ENCODE results near the gene ZBTB21.
"Not testable (repeated sequence)": the region's sequence is repeated elsewhere in the genome, so short reads cannot be mapped to it uniquely, and the experiment has no call there.

The ZBTB21 gene

GRCh38 chr21:41951876-41952567 is 58.1 kb downstream of the ZBTB21 start:
- no peak for DNase-seq (ENCODE audit: low read depth)

DNA sequence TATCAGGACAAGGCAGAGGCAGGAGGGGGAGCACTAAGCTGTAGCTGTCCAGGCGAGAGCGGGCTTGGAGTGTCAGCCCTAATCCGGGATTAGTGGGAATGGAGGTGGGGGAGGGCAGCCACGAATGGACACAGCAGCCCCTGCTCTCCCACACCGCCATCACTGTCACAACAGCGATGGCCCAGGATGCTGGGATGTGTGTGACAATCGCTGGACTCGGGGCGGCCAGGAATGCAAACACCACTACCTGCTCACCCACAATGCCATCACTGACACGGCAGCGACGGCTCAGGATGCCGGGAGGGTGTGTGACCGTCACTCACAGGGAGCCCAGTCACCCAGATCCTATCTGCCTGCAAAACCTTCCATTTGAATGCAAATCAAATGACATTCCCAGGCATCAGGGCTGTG is 59.2 kb downstream of the ZBTB21 start:
- DNase-seq (ENCODE audit: low read depth) = no peak

GRCh38 chr21:41949631-41950030 is 60.5 kb downstream of the ZBTB21 start:
- not testable (repeated sequence) for DNase-seq (ENCODE audit: low read depth)

GRCh38 chr21:41948901-41949300 is 61.3 kb downstream of the ZBTB21 start:
- no peak for DNase-seq (ENCODE audit: low read depth)

DNA sequence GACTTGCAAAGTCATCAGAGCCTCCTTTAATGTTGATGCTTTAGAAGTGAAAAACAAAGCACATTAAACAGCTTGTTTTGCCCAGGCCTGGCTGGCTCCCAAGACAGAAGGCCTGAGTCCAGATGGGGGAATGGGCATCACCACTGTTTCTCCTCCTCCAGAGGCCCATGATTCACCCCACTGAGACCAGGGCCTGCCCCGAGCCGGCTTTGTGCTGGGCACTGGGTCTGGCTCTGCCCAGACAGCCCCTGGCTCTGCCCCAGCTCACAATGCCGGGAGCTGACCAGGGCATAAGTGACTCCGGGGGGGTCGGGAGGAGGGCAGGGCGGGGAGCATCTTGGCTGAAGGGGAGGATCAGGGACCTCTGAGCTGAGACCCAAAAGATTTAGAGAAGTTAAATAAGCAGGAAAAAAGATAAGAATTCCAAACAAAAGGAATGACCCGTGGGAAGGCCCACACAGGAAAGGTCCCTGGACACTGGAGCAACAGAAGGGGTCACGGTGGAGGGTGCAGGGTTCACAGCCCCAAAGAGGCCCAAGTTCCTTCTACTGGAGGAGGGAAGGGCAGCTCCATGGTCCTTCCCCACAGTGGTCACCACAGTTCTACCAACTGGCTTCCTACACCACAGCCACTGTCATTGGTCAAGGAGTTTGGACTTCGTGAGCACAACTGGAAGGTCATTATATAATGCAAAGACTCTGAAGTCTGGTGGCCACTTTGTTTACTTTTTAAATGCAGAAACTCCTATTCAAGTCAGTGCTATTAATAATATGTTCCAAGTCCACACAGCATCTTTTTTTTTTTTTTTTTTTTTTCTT is 61.9 kb downstream of the ZBTB21 start:
- DNase-seq (ENCODE audit: low read depth) = no peak

- no peak for DNase-seq (ENCODE audit: low read depth)
Measured at GRCh38 chr21:41945982-41946381, 64.2 kb downstream of the ZBTB21 start.

DNA sequence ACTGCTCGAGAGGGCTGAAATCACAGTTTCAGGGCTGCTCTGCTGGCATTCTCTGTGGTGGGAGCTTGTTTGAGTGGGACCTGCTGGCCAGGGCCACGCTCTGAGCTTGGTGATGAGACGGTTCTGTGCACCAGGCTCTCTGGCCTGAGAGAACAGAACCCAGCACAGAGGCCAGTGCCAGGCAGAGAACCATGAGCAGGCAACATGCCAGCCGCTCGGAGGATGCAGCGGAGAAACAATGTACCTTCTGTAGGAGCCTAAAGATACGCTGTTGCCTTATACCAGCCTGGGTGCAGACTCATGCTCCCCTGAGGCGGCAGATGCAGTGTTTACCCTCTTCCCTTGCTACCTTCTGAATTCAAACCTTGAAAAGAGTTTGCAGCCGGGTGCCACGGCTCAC is 66.3 kb downstream of the ZBTB21 start:
- no peak for DNase-seq (ENCODE audit: low read depth)

- DNase-seq (ENCODE audit: low read depth) = no peak
Measured at GRCh38 chr21:41942457-41942856, 67.7 kb downstream of the ZBTB21 start.

DNA sequence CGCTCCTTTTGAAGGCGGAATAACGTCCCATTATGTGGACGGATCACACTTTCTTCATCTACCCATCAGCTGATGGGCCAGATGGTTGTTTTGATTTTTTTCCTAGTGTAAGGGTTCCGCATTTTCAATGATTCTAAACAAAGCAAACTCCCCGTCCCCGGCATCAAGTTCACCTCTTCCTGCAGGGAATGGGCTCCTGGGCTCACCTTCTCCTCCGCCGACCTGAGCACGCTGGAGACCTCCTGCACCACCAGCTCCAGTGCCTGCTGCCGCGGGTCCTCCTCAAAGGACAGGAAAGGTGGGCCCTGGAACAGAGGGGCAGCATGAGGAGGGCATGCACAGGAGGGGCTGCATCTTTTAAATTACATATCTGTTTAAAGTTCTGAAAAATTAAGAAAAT is 68.2 kb downstream of the ZBTB21 start:
- DNase-seq (ENCODE audit: low read depth) = no peak

GRCh38 chr21:41940431-41940830 is 69.7 kb downstream of the ZBTB21 start:
- no peak for DNase-seq (ENCODE audit: low read depth)

DNA sequence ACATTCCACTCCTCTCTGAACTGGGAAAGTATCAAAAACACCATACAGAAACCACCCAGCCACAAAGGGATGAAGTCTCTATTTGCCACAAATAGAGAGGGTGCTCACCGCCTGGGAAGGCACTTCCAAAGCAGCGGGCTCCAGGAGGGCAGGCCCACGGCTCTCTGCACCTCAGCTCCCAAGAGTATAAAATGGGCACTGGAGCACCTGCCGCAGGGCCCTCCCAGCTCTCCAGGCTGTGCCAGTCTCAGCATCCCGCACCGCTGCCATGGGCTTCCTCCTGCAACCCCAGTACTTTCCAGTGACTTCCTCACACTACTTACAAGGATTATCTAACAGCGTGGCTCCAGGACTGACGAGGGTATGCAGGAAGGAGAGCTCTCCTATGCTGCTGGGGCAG is 70.8 kb downstream of the ZBTB21 start:
- no peak for DNase-seq (ENCODE audit: low read depth)
